Cardiac muscle cell (in vitro differentiated cells and primary cell): ENCODE results near the gene CUTC. TPM values are rescaled to one million over a fixed set of nuclear protein-coding genes. Genes with fewer than 3 reads are reported as not detected.
"Not testable (repeated sequence)": the region's sequence is repeated elsewhere in the genome, so short reads cannot be mapped to it uniquely, and the experiment has no call there.

ENCODE experiments used
- DNase-seq, 2 donors: peaks; one replicate each; pipeline versions ENCODE4 v3.0.0 to v3.0.0-alpha.2; 2010 to 2017; ENCODE audit warnings: low read depth in 1 of 2, low spot score in 1 of 2
- H3K27ac ChIP-seq: fragments of 200-600 bp; sonication (generic); 2 replicates; pipeline ENCODE4 v1.5.1; 2016
- H3K27me3 ChIP-seq: fragments of 200-600 bp; sonication (generic); 2 replicates; pipeline ENCODE4 v1.6.0; 2016; ENCODE audit warnings: control low read depth
- H3K36me3 ChIP-seq: fragments of 200-600 bp; sonication (generic); 2 replicates; pipeline ENCODE4 v1.5.1; 2016; ENCODE audit warnings: control low read depth
- H3K4me1 ChIP-seq: fragments of 200-600 bp; sonication (generic); 2 replicates; pipeline ENCODE4 v1.8.1; 2017; ENCODE audit warnings: low read depth, mild to moderate bottlenecking, mixed run types
- H3K4me3 ChIP-seq: fragments of 200-600 bp; sonication (generic); 2 replicates; pipeline ENCODE4 v1.5.1; 2016; ENCODE audit warnings: mild to moderate bottlenecking
- H3K9me3 ChIP-seq: fragments of 200-600 bp; sonication (generic); 2 replicates; pipeline ENCODE4 v1.5.1; 2017; ENCODE audit warnings: low read depth, mild to moderate bottlenecking, control low read depth
- polyA plus RNA-seq: library from polyadenylated mRNA; unstranded; fragments of >200 nt; fragmentation: Nextera tagmentation; extraction: Ambion mirVana; gene quantifications from 2 replicates; pipeline ENCODE4 v1.2.1, GENCODE V29; 2016
- total RNA-seq: library from RNA; depleted of rRNA; stranded (reverse); fragments of >200 nt; gene quantifications from 2 replicates; pipeline ENCODE4 v1.2.3, GENCODE V29; 2016
- TF ChIP-seq, protein P1 (sequence below): IDR thresholded peaks from 2 replicates; pipeline ENCODE4 v1.5.1; 2012; ENCODE audit warnings: low read depth, mild to moderate bottlenecking, low read length

The CUTC gene
- total and polyA plus RNA-seq, 2 experiments from 2014 or later, result 33.7 to 52.0 TPM

DNA sequence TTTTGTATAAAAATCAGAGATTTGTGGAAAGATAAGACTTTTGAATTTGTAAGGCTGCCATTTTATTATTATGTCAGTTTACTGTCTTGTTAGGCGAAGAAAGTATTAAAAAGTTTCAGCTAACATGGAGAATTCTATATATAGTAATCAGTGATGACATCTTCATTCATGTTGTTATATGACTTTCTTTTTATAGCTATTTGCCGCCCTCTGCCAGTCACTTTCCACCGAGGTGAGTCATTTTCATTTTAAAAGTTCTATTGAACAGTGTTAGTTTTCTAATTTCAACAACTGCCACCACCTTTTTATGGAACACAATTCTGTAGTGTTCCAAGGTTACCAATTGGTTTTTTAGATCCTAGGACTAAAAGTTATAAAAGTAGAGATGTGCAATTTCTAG, 11.8 kb downstream of the CUTC start:
- Histone ChIP-seq H3K9me3 (peaks cover 2% of the 10 kb centered on the region), H3K27ac (no peak overlapping the region), H3K36me3 (peaks cover 67% of the 10 kb centered on the region), H3K4me1 (no peaks in the 10 kb centered on the region), H3K27me3 (no peaks in the 10 kb centered on the region), H3K4me3 (no peak overlapping the region)
- DNase-seq, result no peak
- TF ChIP-seq, protein P1, sequence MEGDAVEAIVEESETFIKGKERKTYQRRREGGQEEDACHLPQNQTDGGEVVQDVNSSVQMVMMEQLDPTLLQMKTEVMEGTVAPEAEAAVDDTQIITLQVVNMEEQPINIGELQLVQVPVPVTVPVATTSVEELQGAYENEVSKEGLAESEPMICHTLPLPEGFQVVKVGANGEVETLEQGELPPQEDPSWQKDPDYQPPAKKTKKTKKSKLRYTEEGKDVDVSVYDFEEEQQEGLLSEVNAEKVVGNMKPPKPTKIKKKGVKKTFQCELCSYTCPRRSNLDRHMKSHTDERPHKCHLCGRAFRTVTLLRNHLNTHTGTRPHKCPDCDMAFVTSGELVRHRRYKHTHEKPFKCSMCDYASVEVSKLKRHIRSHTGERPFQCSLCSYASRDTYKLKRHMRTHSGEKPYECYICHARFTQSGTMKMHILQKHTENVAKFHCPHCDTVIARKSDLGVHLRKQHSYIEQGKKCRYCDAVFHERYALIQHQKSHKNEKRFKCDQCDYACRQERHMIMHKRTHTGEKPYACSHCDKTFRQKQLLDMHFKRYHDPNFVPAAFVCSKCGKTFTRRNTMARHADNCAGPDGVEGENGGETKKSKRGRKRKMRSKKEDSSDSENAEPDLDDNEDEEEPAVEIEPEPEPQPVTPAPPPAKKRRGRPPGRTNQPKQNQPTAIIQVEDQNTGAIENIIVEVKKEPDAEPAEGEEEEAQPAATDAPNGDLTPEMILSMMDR, result no peak

GRCh38 chr10:99746166-99746565, 14.1 kb downstream of the CUTC start:
- peaks cover 71% of the 10 kb centered on the region for H3K36me3 ChIP-seq
- not testable (repeated sequence) for H3K27me3 ChIP-seq, H3K9me3 ChIP-seq, H3K4me1 ChIP-seq, H3K27ac ChIP-seq, H3K4me3 ChIP-seq, DNase-seq

GRCh38 chr10:99748823-99749451, 16.9 kb downstream of the CUTC start:
- Histone ChIP-seq H3K27ac (no peak overlapping the region), H3K4me3 (no peak overlapping the region), H3K9me3 (no peaks in the 10 kb centered on the region), H3K4me1 (no peaks in the 10 kb centered on the region), H3K27me3 (no peaks in the 10 kb centered on the region), H3K36me3 (peaks cover 72% of the 10 kb centered on the region)
- no peak for DNase-seq
- TF ChIP-seq, protein P1, result no peak

DNA sequence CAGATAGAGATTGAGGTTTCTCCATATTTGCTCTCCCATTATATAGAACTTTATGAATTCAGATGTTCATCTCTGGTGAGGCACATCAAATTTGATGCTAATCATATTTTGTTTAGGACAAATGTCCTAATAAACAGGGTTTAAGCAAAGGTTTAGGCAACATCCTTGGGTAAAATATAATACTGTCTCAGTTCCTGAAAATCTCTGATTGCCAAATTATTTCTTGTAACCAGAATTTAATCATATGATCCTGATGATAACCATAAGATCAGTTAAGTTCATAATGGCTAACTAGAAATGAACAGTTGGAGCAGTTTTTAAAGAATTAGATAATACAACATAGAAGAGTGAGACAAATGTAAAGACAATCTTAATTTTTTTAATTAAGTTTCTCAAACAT, 18.6 kb downstream of the CUTC start:
- Histone ChIP-seq H3K27me3 (no peaks in the 10 kb centered on the region), H3K27ac (no peak overlapping the region), H3K4me3 (no peak overlapping the region), H3K9me3 (no peaks in the 10 kb centered on the region), H3K4me1 (no peaks in the 10 kb centered on the region), H3K36me3 (peaks cover 69% of the 10 kb centered on the region)
- DNase-seq, result no peak
- TF ChIP-seq, protein P1, result no peak

DNA sequence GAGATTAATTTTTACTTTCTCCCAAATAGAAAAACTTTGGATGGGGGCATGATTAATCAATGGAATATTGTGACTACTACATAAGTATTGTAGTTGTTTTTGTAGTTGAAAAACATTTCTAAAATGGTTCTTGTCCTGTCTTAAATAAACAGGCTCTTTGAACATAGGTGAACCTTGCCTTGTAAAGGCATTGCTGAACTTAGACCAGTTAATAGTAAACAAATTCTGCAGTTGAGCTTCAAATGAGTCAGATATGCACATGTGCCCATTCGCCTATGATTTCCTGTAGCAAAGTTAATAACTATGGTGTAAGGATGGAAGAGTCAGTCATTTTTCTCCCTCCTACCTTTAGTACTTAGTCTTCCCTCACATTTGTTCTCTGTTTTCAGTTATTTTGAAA, 22.6 kb downstream of the CUTC start:
- Histone ChIP-seq H3K36me3 (peaks cover 51% of the 10 kb centered on the region), H3K4me1 (no peaks in the 10 kb centered on the region), H3K27ac (no peak overlapping the region), H3K27me3 (no peaks in the 10 kb centered on the region), H3K4me3 (no peak overlapping the region), H3K9me3 (no peaks in the 10 kb centered on the region)
- TF ChIP-seq, protein P1, result no peak
- DNase-seq, result no peak

- no peaks in the 10 kb centered on the region for H3K4me1 ChIP-seq
- no peaks in the 10 kb centered on the region for H3K27me3 ChIP-seq
- no peaks in the 10 kb centered on the region for H3K9me3 ChIP-seq
- no peak for DNase-seq
- TF ChIP-seq, protein P1, result no peak
- H3K36me3 ChIP-seq, result peaks cover 40% of the 10 kb centered on the region
- H3K4me3 ChIP-seq, result no peak overlapping the region
- no peak overlapping the region for H3K27ac ChIP-seq
These were observed 24.1 kb downstream of the CUTC start for GRCh38 chr10:99756159-99756558.
